ENCODE results near the gene FURIN. TPM values are rescaled to one million over a fixed set of nuclear protein-coding genes. Genes with fewer than 3 reads are reported as not detected.

The FURIN gene
- total RNA-seq, 1 donor from 2014 or later, result 97.7 TPM

DNA sequence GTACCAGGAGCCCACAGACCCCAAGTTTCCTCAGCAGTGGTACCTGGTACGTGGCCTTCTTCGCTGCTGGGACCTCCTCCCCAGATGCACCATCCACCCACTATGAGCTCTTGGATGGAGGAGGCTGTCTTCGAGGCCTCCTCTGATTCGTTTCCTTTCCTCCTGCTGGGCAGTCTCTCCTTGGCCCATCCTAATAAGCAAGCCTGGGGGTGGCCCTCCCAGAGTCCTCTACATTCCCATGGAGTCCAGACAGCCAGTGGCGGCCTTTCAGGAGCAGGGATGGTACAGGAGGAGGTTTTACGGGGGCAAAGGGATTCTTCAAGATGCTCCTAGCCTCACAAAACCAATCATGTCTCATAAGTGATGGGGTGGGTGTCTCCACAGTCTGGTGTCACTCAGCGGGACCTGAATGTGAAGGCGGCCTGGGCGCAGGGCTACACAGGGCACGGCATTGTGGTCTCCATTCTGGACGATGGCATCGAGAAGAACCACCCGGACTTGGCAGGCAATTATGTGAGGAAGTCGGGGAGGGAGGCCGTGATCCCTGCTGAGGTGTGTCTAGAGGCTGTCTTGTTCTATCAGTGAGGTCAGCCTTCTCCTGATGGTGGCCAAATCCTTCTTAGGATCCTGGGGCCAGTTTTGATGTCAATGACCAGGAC lies 8.3 kb downstream of the FURIN start:
- H3K27ac Mint-ChIP-seq, result no peak overlapping the region
- TF ChIP-seq, protein P1, sequence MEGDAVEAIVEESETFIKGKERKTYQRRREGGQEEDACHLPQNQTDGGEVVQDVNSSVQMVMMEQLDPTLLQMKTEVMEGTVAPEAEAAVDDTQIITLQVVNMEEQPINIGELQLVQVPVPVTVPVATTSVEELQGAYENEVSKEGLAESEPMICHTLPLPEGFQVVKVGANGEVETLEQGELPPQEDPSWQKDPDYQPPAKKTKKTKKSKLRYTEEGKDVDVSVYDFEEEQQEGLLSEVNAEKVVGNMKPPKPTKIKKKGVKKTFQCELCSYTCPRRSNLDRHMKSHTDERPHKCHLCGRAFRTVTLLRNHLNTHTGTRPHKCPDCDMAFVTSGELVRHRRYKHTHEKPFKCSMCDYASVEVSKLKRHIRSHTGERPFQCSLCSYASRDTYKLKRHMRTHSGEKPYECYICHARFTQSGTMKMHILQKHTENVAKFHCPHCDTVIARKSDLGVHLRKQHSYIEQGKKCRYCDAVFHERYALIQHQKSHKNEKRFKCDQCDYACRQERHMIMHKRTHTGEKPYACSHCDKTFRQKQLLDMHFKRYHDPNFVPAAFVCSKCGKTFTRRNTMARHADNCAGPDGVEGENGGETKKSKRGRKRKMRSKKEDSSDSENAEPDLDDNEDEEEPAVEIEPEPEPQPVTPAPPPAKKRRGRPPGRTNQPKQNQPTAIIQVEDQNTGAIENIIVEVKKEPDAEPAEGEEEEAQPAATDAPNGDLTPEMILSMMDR (IDR thresholded peaks at IDR 0.05; ENCODE audit: unreplicated experiment), result no peak
- no peak for DNase-seq (ENCODE audit: low spot score in 2 of 2, unreplicated experiment in 2 of 2)
- no peak overlapping the region for H3K4me3 Mint-ChIP-seq
- H3K9me3 Mint-ChIP-seq, result no peaks in the 10 kb centered on the region
- no peaks in the 10 kb centered on the region for H3K27me3 Mint-ChIP-seq (ENCODE audit: low read depth)
- H3K36me3 Mint-ChIP-seq, result peaks cover 27% of the 10 kb centered on the region
- peaks cover 26% of the 10 kb centered on the region for H3K4me1 Mint-ChIP-seq

DNA sequence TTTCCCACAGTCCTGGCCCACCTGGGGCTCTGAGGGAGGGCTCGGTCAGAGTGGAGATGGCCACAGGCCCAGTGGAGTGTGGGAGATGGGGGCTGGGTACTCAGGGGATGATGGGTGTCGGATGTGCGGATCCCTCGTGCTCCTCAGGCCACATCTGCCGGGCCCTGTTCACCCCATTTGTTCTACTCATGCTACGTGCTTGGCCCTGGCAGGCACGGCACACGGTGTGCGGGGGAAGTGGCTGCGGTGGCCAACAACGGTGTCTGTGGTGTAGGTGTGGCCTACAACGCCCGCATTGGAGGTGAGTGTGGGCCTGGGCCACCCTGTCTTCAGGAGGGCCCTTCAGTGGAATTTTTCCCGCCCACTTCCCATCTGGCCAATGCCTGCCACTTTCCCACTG lies 8.9 kb downstream of the FURIN start:
- TF ChIP-seq, protein P1 (IDR thresholded peaks at IDR 0.05; ENCODE audit: unreplicated experiment), result no peak

DNA sequence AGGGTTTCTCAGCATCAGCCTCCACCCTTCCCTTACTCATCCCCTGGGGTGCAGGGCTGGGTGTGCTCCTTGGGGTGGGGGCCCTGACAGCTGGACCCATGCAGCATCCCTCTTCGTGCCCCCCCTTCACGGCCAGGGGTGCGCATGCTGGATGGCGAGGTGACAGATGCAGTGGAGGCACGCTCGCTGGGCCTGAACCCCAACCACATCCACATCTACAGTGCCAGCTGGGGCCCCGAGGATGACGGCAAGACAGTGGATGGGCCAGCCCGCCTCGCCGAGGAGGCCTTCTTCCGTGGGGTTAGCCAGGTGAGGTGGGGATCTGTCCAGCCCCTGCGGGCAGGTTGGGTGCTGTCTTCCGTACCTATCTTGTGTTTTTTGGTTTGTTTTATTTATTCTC lies 9.6 kb downstream of the FURIN start:
- Mint-ChIP-seq H3K4me3 (no peak overlapping the region), H3K36me3 (peaks cover 27% of the 10 kb centered on the region), H3K27me3 (ENCODE audit: low read depth) (no peaks in the 10 kb centered on the region), H3K9me3 (no peaks in the 10 kb centered on the region), H3K27ac (no peak overlapping the region), H3K4me1 (peaks cover 18% of the 10 kb centered on the region)
- TF ChIP-seq, protein P1 (IDR thresholded peaks at IDR 0.05; ENCODE audit: unreplicated experiment), result no peak
- no peak for DNase-seq (ENCODE audit: low spot score in 2 of 2, unreplicated experiment in 2 of 2)

More for the DNA sequence above, 8.9 kb downstream of the FURIN start:
- H3K27ac Mint-ChIP-seq, result no peak overlapping the region
- no peak overlapping the region for H3K4me3 Mint-ChIP-seq
- peaks cover 27% of the 10 kb centered on the region for H3K36me3 Mint-ChIP-seq
- no peaks in the 10 kb centered on the region for H3K27me3 Mint-ChIP-seq (ENCODE audit: low read depth)
- H3K4me1 Mint-ChIP-seq, result peaks cover 24% of the 10 kb centered on the region
- DNase-seq (ENCODE audit: low spot score in 2 of 2, unreplicated experiment in 2 of 2), result no peak
- H3K9me3 Mint-ChIP-seq, result no peaks in the 10 kb centered on the region

DNA sequence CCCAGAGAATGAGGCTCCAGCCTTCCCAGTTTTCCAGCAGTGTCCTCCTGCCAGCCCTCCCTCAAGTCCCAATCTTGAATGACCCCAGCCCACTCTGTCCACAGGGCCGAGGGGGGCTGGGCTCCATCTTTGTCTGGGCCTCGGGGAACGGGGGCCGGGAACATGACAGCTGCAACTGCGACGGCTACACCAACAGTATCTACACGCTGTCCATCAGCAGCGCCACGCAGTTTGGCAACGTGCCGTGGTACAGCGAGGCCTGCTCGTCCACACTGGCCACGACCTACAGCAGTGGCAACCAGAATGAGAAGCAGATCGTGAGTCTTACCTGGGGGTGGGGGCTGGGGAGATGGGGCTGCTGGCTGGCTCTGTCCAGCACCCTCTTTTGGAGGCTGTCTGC lies 10.3 kb downstream of the FURIN start:
- H3K9me3 Mint-ChIP-seq, result no peaks in the 10 kb centered on the region

DNA sequence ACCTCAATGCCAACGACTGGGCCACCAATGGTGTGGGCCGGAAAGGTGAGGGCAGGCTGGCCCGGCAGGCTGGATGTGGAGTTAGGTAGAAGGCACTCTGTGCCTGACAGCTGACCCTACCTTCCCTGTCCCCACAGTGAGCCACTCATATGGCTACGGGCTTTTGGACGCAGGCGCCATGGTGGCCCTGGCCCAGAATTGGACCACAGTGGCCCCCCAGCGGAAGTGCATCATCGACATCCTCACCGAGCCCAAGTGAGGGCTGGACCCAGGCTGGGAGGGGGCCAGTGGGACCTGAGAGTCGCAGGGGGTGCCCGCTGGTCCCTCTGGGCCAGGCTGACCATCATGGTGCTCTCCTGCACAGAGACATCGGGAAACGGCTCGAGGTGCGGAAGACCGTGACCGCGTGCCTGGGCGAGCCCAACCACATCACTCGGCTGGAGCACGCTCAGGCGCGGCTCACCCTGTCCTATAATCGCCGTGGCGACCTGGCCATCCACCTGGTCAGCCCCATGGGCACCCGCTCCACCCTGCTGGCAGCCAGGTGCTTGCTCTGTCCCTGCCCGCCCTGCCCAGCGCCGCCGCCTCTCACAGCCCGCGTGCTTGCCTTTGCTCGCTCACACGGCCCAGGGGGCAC lies 11.5 kb downstream of the FURIN start:
- H3K27me3 Mint-ChIP-seq (ENCODE audit: low read depth), result no peaks in the 10 kb centered on the region
- TF ChIP-seq, protein P1 (IDR thresholded peaks at IDR 0.05; ENCODE audit: unreplicated experiment), result no peak
- peaks cover 10% of the 10 kb centered on the region for H3K4me1 Mint-ChIP-seq
- no peaks in the 10 kb centered on the region for H3K9me3 Mint-ChIP-seq
- H3K4me3 Mint-ChIP-seq, result no peak overlapping the region
- DNase-seq (ENCODE audit: low spot score in 2 of 2, unreplicated experiment in 2 of 2), result no peak
- H3K36me3 Mint-ChIP-seq, result peaks cover 27% of the 10 kb centered on the region
- no peak overlapping the region for H3K27ac Mint-ChIP-seq

More for the DNA sequence above, 10.3 kb downstream of the FURIN start:
- no peak for DNase-seq (ENCODE audit: low spot score in 2 of 2, unreplicated experiment in 2 of 2)
- peaks cover 27% of the 10 kb centered on the region for H3K36me3 Mint-ChIP-seq
- TF ChIP-seq, protein P1 (IDR thresholded peaks at IDR 0.05; ENCODE audit: unreplicated experiment), result no peak
- no peak overlapping the region for H3K27ac Mint-ChIP-seq
- peaks cover 17% of the 10 kb centered on the region for H3K4me1 Mint-ChIP-seq
- no peaks in the 10 kb centered on the region for H3K27me3 Mint-ChIP-seq (ENCODE audit: low read depth)
- H3K4me3 Mint-ChIP-seq, result no peak overlapping the region

Data from mesothelial cell of epicardium (in vitro differentiated cells).